ENCODE data around the gene SIGLEC1.

SIGLEC1 gene

GRCh38 chr20:3701061-3701998 is 11.1 kb downstream of the SIGLEC1 start:
- TF ChIP-seq JUND (IDR thresholded peaks at IDR 0.05; ENCODE audit: low read depth): no peak
- in situ Hi-C loops (cut with HindIII; ENCODE audit: low pct_unique_long_range_greater_than_20kb, low sequenced_read_pairs): no loop called here
- DNase-seq (ENCODE audit: low read depth in 1 of 2, low spot score in 1 of 2): no peak

- no peak for DNase-seq (ENCODE audit: low read depth in 1 of 2, low spot score in 1 of 2)
- no peak for TF ChIP-seq JUND (IDR thresholded peaks at IDR 0.05; ENCODE audit: low read depth)
- in situ Hi-C loops (cut with HindIII; ENCODE audit: low pct_unique_long_range_greater_than_20kb, low sequenced_read_pairs): no loop called here
Observed at GRCh38 chr20:3699037-3699436, 13.4 kb downstream of the SIGLEC1 start.

- in situ Hi-C loops (cut with HindIII; ENCODE audit: low pct_unique_long_range_greater_than_20kb, low sequenced_read_pairs): no loop called here
- DNase-seq (ENCODE audit: low read depth in 1 of 2, low spot score in 1 of 2): no peak
- TF ChIP-seq JUND (IDR thresholded peaks at IDR 0.05; ENCODE audit: low read depth): no peak
Observed at GRCh38 chr20:3698591-3699001, 13.8 kb downstream of the SIGLEC1 start.

- TF ChIP-seq JUND (IDR thresholded peaks at IDR 0.05; ENCODE audit: low read depth): no peak
- no peak for DNase-seq (ENCODE audit: low read depth in 1 of 2, low spot score in 1 of 2)
- in situ Hi-C loops (cut with HindIII; ENCODE audit: low pct_unique_long_range_greater_than_20kb, low sequenced_read_pairs): no loop called here
Observed at GRCh38 chr20:3697588-3698305, 14.7 kb downstream of the SIGLEC1 start.

GRCh38 chr20:3696745-3697587 is 15.4 kb downstream of the SIGLEC1 start:
- no peak for DNase-seq (ENCODE audit: low read depth in 1 of 2, low spot score in 1 of 2)
- no peak for TF ChIP-seq JUND (IDR thresholded peaks at IDR 0.05; ENCODE audit: low read depth)
- in situ Hi-C loops (cut with HindIII; ENCODE audit: low pct_unique_long_range_greater_than_20kb, low sequenced_read_pairs): no loop called here

- TF ChIP-seq JUND (IDR thresholded peaks at IDR 0.05; ENCODE audit: low read depth): no peak
- no peak for DNase-seq (ENCODE audit: low read depth in 1 of 2, low spot score in 1 of 2)
- in situ Hi-C loops (cut with HindIII; ENCODE audit: low pct_unique_long_range_greater_than_20kb, low sequenced_read_pairs): no loop called here
Observed at GRCh38 chr20:3696200-3696599, 16.2 kb downstream of the SIGLEC1 start.

GRCh38 chr20:3694864-3695263 is 17.5 kb downstream of the SIGLEC1 start:
- TF ChIP-seq JUND (IDR thresholded peaks at IDR 0.05; ENCODE audit: low read depth): no peak
- in situ Hi-C loops (cut with HindIII; ENCODE audit: low pct_unique_long_range_greater_than_20kb, low sequenced_read_pairs): no loop called here
- DNase-seq (ENCODE audit: low read depth in 1 of 2, low spot score in 1 of 2): no peak

- in situ Hi-C loops (cut with HindIII; ENCODE audit: low pct_unique_long_range_greater_than_20kb, low sequenced_read_pairs): no loop called here
- no peak for TF ChIP-seq JUND (IDR thresholded peaks at IDR 0.05; ENCODE audit: low read depth)
Observed at GRCh38 chr20:3693376-3693775, 19.0 kb downstream of the SIGLEC1 start.

GRCh38 chr20:3692706-3693294 is 19.6 kb downstream of the SIGLEC1 start:
- no peak for TF ChIP-seq JUND (IDR thresholded peaks at IDR 0.05; ENCODE audit: low read depth)
- no peak for DNase-seq (ENCODE audit: low read depth in 1 of 2, low spot score in 1 of 2)
- in situ Hi-C loops (cut with HindIII; ENCODE audit: low pct_unique_long_range_greater_than_20kb, low sequenced_read_pairs): no loop called here

More at GRCh38 chr20:3693376-3693775, 19.0 kb downstream of the SIGLEC1 start:
- no peak for DNase-seq (ENCODE audit: low read depth in 1 of 2, low spot score in 1 of 2)

- DNase-seq (ENCODE audit: low read depth in 1 of 2, low spot score in 1 of 2): no peak
- no peak for TF ChIP-seq JUND (IDR thresholded peaks at IDR 0.05; ENCODE audit: low read depth)
- in situ Hi-C loops (cut with HindIII; ENCODE audit: low pct_unique_long_range_greater_than_20kb, low sequenced_read_pairs): no loop called here
Observed at GRCh38 chr20:3691897-3692296, 20.5 kb downstream of the SIGLEC1 start.

- in situ Hi-C loops (cut with HindIII; ENCODE audit: low pct_unique_long_range_greater_than_20kb, low sequenced_read_pairs): no loop called here
- TF ChIP-seq JUND (IDR thresholded peaks at IDR 0.05; ENCODE audit: low read depth): no peak
- no peak for DNase-seq (ENCODE audit: low read depth in 1 of 2, low spot score in 1 of 2)
Observed at GRCh38 chr20:3691306-3691705, 21.1 kb downstream of the SIGLEC1 start.

GRCh38 chr20:3690413-3690812 is 22.0 kb downstream of the SIGLEC1 start:
- no peak for TF ChIP-seq JUND (IDR thresholded peaks at IDR 0.05; ENCODE audit: low read depth)
- DNase-seq (ENCODE audit: low read depth in 1 of 2, low spot score in 1 of 2): no peak
- in situ Hi-C loops (cut with HindIII; ENCODE audit: low pct_unique_long_range_greater_than_20kb, low sequenced_read_pairs): no loop called here

Data from T47D (cell line).